HCT116 (cell line): ENCODE data around the gene ARHGAP40.

Experiments
- CEBPB ChIP-seq: IDR thresholded peaks from 2 replicates; pipeline ENCODE4 v1.6.1; 2012; ENCODE audit warnings: low read depth
- EZH2 ChIP-seq: fragments of 200-600 bp; sonication (generic); IDR thresholded peaks from 2 replicates; pipeline ENCODE4 v1.6.1; 2017; ENCODE audit warnings: antibody characterized with exemption, mixed run types
- EZH2phosphoT487 ChIP-seq: fragments of 200-600 bp; IDR thresholded peaks from 2 replicates; pipeline ENCODE4 v1.6.1; 2018; ENCODE audit warnings: antibody characterized with exemption, borderline replicate concordance
- JUND ChIP-seq: IDR thresholded peaks from 2 replicates; pipeline ENCODE4 v1.6.1; 2012
- POLR2A ChIP-seq: IDR thresholded peaks from 2 replicates; pipeline ENCODE4 v1.7.0; 2011; ENCODE audit warnings: borderline replicate concordance; ENCODE audit not compliant: insufficient read depth, insufficient read length; ENCODE audit errors: extremely low read depth
- POLR2AphosphoS5 ChIP-seq: IDR thresholded peaks from 2 replicates; pipeline ENCODE4 v1.6.1; 2011; ENCODE audit warnings: mild to moderate bottlenecking, low read depth, low read length, moderate library complexity
- RAD21 ChIP-seq: IDR thresholded peaks from 2 replicates; pipeline ENCODE4 v1.6.1; 2012; ENCODE audit warnings: low read depth, mild to moderate bottlenecking
- SIN3A ChIP-seq: IDR thresholded peaks from 2 replicates; pipeline ENCODE4 v1.6.1; 2012; ENCODE audit warnings: low read depth
- YY1 ChIP-seq: IDR thresholded peaks from 2 replicates; pipeline ENCODE4 v1.6.1; 2011; ENCODE audit warnings: low read length, low read depth, moderate library complexity, mild to moderate bottlenecking; ENCODE audit not compliant: insufficient replicate concordance; ENCODE audit errors: extremely low read depth
- TF ChIP-seq, protein P1 (sequence below), 3 experiments: fragments of 200-600 bp in 1 of 3; sonication (generic) in 1 of 3; IDR thresholded peaks in 2 of 3; conservative IDR thresholded peaks in 1 of 3; 2 replicates each; pipeline ENCODE4 v1.5.1; 2012 to 2017; ENCODE audit warnings: low read depth in 2 of 3, low read length in 2 of 3, antibody characterized with exemption in 1 of 3, borderline replicate concordance in 1 of 3, control low read depth in 1 of 3, mild to moderate bottlenecking in 1 of 3, mixed read lengths in 1 of 3, mixed run types in 1 of 3, moderate library complexity in 1 of 3; ENCODE audit not compliant: insufficient read depth in 1 of 3
- TF ChIP-seq, protein P2 (sequence below): IDR thresholded peaks from 2 replicates; pipeline ENCODE4 v1.6.1; 2012
- TF ChIP-seq, protein P3 (sequence below): IDR thresholded peaks from 2 replicates; pipeline ENCODE4 v1.6.1; 2012; ENCODE audit warnings: low read depth
- TF ChIP-seq, protein P4 (sequence below): IDR thresholded peaks from 2 replicates; pipeline ENCODE4 v1.6.1; 2012

DNA sequence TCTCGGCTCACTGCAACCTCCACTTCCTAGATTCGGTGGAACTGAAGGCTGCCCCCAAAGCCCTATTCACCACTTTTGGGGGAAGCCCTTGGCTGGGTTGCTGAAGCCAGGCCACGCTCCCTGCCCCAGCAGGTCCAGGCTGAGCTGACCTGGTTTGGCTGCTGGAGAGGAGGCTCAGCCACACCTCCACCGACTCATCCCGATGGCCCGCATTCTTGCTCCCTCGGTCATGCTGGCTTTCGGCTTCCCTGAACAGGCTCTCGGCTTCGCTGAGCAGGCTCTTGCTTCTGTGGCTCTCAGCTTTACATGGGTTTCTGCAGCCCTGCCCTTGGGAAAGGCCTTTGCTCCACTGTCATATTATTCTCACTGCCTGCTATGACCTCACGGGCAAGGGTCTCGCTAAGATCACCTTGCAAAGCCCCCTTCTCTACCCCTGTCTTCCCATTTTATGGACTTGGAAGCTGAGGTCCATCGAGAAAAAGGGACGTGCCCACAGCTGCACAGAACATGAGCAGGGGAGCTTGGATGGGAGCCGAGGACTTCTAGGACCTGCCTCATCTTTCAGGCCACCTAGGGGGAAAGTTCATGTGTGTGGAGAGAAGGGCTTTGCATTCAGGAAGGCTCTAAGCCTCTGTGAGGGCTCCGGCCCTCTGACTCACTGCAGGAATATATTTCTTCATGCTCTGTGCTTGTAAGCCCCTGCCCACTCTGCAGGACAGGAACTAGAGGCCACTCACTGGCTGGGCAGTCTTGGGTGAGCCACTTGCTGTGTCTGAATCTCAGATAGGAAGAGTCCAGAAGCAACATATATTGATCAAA is 15.6 kb downstream of the ARHGAP40 start:
- TF ChIP-seq, protein P1, sequence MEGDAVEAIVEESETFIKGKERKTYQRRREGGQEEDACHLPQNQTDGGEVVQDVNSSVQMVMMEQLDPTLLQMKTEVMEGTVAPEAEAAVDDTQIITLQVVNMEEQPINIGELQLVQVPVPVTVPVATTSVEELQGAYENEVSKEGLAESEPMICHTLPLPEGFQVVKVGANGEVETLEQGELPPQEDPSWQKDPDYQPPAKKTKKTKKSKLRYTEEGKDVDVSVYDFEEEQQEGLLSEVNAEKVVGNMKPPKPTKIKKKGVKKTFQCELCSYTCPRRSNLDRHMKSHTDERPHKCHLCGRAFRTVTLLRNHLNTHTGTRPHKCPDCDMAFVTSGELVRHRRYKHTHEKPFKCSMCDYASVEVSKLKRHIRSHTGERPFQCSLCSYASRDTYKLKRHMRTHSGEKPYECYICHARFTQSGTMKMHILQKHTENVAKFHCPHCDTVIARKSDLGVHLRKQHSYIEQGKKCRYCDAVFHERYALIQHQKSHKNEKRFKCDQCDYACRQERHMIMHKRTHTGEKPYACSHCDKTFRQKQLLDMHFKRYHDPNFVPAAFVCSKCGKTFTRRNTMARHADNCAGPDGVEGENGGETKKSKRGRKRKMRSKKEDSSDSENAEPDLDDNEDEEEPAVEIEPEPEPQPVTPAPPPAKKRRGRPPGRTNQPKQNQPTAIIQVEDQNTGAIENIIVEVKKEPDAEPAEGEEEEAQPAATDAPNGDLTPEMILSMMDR (IDR thresholded peaks at IDR 0.05 in 2 of 3, conservative IDR thresholded peaks at IDR 0.05 in 1 of 3; ENCODE audit: borderline replicate concordance in 1 of 3, insufficient read depth in 1 of 3, low read depth in 2 of 3, low read length in 2 of 3): no peak
- no peak for TF ChIP-seq YY1
- no peak for TF ChIP-seq EZH2
- TF ChIP-seq JUND: no peak
- TF ChIP-seq EZH2phosphoT487: no peak
- TF ChIP-seq CEBPB: no peak
- no peak for TF ChIP-seq POLR2A
- TF ChIP-seq RAD21: no peak
- TF ChIP-seq, protein P2, sequence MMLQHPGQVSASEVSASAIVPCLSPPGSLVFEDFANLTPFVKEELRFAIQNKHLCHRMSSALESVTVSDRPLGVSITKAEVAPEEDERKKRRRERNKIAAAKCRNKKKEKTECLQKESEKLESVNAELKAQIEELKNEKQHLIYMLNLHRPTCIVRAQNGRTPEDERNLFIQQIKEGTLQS: no peak
- TF ChIP-seq SIN3A: no peak
- TF ChIP-seq, protein P3, sequence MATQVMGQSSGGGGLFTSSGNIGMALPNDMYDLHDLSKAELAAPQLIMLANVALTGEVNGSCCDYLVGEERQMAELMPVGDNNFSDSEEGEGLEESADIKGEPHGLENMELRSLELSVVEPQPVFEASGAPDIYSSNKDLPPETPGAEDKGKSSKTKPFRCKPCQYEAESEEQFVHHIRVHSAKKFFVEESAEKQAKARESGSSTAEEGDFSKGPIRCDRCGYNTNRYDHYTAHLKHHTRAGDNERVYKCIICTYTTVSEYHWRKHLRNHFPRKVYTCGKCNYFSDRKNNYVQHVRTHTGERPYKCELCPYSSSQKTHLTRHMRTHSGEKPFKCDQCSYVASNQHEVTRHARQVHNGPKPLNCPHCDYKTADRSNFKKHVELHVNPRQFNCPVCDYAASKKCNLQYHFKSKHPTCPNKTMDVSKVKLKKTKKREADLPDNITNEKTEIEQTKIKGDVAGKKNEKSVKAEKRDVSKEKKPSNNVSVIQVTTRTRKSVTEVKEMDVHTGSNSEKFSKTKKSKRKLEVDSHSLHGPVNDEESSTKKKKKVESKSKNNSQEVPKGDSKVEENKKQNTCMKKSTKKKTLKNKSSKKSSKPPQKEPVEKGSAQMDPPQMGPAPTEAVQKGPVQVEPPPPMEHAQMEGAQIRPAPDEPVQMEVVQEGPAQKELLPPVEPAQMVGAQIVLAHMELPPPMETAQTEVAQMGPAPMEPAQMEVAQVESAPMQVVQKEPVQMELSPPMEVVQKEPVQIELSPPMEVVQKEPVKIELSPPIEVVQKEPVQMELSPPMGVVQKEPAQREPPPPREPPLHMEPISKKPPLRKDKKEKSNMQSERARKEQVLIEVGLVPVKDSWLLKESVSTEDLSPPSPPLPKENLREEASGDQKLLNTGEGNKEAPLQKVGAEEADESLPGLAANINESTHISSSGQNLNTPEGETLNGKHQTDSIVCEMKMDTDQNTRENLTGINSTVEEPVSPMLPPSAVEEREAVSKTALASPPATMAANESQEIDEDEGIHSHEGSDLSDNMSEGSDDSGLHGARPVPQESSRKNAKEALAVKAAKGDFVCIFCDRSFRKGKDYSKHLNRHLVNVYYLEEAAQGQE: no peak
- TF ChIP-seq, protein P4, sequence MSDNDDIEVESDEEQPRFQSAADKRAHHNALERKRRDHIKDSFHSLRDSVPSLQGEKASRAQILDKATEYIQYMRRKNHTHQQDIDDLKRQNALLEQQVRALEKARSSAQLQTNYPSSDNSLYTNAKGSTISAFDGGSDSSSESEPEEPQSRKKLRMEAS: no peak
- TF ChIP-seq POLR2AphosphoS5: no peak
